Prostate gland (tissue), 2 donors: Measurements from ENCODE around the gene ZNF248.

ENCODE experiments used
- POLR2A ChIP-seq: fragments of 450-650 bp; IDR thresholded peaks from one replicate; pipeline ENCODE4 v1.6.1; 2016; ENCODE audit warnings: antibody characterized with exemption, mild to moderate bottlenecking
- POLR2AphosphoS5 ChIP-seq: sonication (generic); formaldehyde crosslinking; IDR thresholded peaks from one replicate; pipeline ENCODE4 v1.6.1; 2017; ENCODE audit warnings: antibody characterized with exemption
- TF ChIP-seq, protein P1 (sequence below), 4 experiments: fragments of 200-600 bp in 2 of 4; fragments of 450-650 bp in 2 of 4; sonication (generic) in 2 of 4; IDR thresholded peaks; 1 replicate in 3 of 4; 2 replicates in 1 of 4; pipeline ENCODE4 v1.5.1; 2016 to 2019; ENCODE audit warnings: antibody characterized with exemption in 4 of 4, mild to moderate bottlenecking in 2 of 4, moderate library complexity in 2 of 4

GRCh38 chr10:37736120-37736519, 121.3 kb downstream of the ZNF248 start:
- TF ChIP-seq, protein P1, sequence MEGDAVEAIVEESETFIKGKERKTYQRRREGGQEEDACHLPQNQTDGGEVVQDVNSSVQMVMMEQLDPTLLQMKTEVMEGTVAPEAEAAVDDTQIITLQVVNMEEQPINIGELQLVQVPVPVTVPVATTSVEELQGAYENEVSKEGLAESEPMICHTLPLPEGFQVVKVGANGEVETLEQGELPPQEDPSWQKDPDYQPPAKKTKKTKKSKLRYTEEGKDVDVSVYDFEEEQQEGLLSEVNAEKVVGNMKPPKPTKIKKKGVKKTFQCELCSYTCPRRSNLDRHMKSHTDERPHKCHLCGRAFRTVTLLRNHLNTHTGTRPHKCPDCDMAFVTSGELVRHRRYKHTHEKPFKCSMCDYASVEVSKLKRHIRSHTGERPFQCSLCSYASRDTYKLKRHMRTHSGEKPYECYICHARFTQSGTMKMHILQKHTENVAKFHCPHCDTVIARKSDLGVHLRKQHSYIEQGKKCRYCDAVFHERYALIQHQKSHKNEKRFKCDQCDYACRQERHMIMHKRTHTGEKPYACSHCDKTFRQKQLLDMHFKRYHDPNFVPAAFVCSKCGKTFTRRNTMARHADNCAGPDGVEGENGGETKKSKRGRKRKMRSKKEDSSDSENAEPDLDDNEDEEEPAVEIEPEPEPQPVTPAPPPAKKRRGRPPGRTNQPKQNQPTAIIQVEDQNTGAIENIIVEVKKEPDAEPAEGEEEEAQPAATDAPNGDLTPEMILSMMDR (IDR thresholded peaks at IDR 0.05): no peak
- TF ChIP-seq POLR2AphosphoS5 (no peak), POLR2A (no peak)
